H9 (cell line): ENCODE data around the gene YDJC. TPM values are rescaled to one million over a fixed set of nuclear protein-coding genes. Genes with fewer than 3 reads are reported as not detected.

ENCODE experiments used
- DNase-seq: peaks from one replicate; pipeline ENCODE4 v3.0.0-alpha.2; 2017
- H2AFZ ChIP-seq: one replicate; pipeline ENCODE4 v1.6.1; 2013; ENCODE audit warnings: mild to moderate bottlenecking, low read length, control low read depth, moderate library complexity
- H2AK5ac ChIP-seq: 2 replicates; pipeline ENCODE4 v1.6.1; 2013; ENCODE audit warnings: low read length, control low read depth, mixed read lengths; ENCODE audit not compliant: insufficient read length
- H2BK120ac ChIP-seq: one replicate; pipeline ENCODE4 v1.6.1; 2013; ENCODE audit warnings: low read depth, mild to moderate bottlenecking, low read length, control low read depth, inconsistent platforms; ENCODE audit not compliant: poor library complexity, severe bottlenecking
- H2BK12ac ChIP-seq: 2 replicates; pipeline ENCODE4 v1.6.1; 2013; ENCODE audit warnings: low read length, control low read depth, mixed read lengths, low read depth; ENCODE audit not compliant: insufficient read length
- H2BK15ac ChIP-seq: 2 replicates; pipeline ENCODE4 v1.6.1; 2013; ENCODE audit warnings: low read depth, low read length, control low read depth
- H2BK20ac ChIP-seq: one replicate; pipeline ENCODE4 v1.6.1; 2013; ENCODE audit warnings: low read depth, mild to moderate bottlenecking, low read length, control low read depth, inconsistent platforms; ENCODE audit not compliant: poor library complexity, severe bottlenecking
- H2BK5ac ChIP-seq: 2 replicates; pipeline ENCODE4 v1.6.1; 2013; ENCODE audit warnings: low read length, control low read depth, mixed read lengths; ENCODE audit not compliant: insufficient read length
- H3K14ac ChIP-seq: 2 replicates; pipeline ENCODE4 v1.6.1; 2013; ENCODE audit warnings: low read length, control low read depth; ENCODE audit not compliant: insufficient read depth
- H3K18ac ChIP-seq: 2 replicates; pipeline ENCODE4 v1.6.1; 2013; ENCODE audit warnings: low read depth, mild to moderate bottlenecking, mixed read lengths, low read length, control low read depth; ENCODE audit not compliant: insufficient read length
- H3K23ac ChIP-seq: 2 replicates; pipeline ENCODE4 v1.6.1; 2013; ENCODE audit warnings: low read length, control low read depth, mixed read lengths, low read depth; ENCODE audit not compliant: insufficient read length
- H3K23me2 ChIP-seq: 2 replicates; pipeline ENCODE4 v1.6.1; 2013; ENCODE audit warnings: low read depth, mild to moderate bottlenecking, mixed read lengths, low read length, control low read depth; ENCODE audit not compliant: insufficient read length, poor library complexity, severe bottlenecking
- H3K27ac ChIP-seq: 2 replicates; pipeline ENCODE4 v1.5.1; 2013; ENCODE audit warnings: low read length, control low read depth, mixed read lengths, low read depth; ENCODE audit not compliant: insufficient read length
- H3K27me3 ChIP-seq: 2 replicates; pipeline ENCODE4 v1.6.1; 2013; ENCODE audit warnings: low read length, control low read depth, inconsistent platforms; ENCODE audit not compliant: insufficient read depth
- H3K4ac ChIP-seq: 2 replicates; pipeline ENCODE4 v1.6.1; 2013; ENCODE audit warnings: low read depth, mild to moderate bottlenecking, control low read depth, inconsistent platforms, low read length, moderate library complexity
- H3K4me1 ChIP-seq: 2 replicates; pipeline ENCODE4 v1.6.1; 2013; ENCODE audit warnings: low read length, control low read depth, inconsistent platforms; ENCODE audit not compliant: insufficient read depth
- H3K4me2 ChIP-seq: 2 replicates; pipeline ENCODE4 v1.6.1; 2013; ENCODE audit warnings: low read length, control low read depth, mixed read lengths; ENCODE audit not compliant: insufficient read length, insufficient read depth
- H3K56ac ChIP-seq: 2 replicates; pipeline ENCODE4 v1.6.1; 2013; ENCODE audit warnings: low read depth, mild to moderate bottlenecking, mixed read lengths, low read length, control low read depth; ENCODE audit not compliant: insufficient read length
- H3K79me1 ChIP-seq: 2 replicates; pipeline ENCODE4 v1.6.1; 2013; ENCODE audit warnings: low read depth, mild to moderate bottlenecking, moderate library complexity, low read length, control low read depth, inconsistent platforms; ENCODE audit not compliant: insufficient read depth, poor library complexity, severe bottlenecking
- H3K79me2 ChIP-seq: 2 replicates; pipeline ENCODE4 v1.6.1; 2013; ENCODE audit warnings: low read length, control low read depth, inconsistent platforms; ENCODE audit not compliant: insufficient read depth
- H3K9ac ChIP-seq: 2 replicates; pipeline ENCODE4 v1.6.1; 2013; ENCODE audit warnings: low read length, control low read depth, mixed read lengths; ENCODE audit not compliant: insufficient read length; ENCODE audit errors: extremely low read depth
- H3K9me3 ChIP-seq: one replicate; pipeline ENCODE4 v1.6.1; 2013; ENCODE audit warnings: low read depth, low read length, inconsistent platforms; ENCODE audit not compliant: control insufficient read depth
- H3T11ph ChIP-seq: one replicate; pipeline ENCODE4 v1.6.1; 2013; ENCODE audit warnings: mild to moderate bottlenecking, low read length, control low read depth, inconsistent platforms
- H4K20me1 ChIP-seq: one replicate; pipeline ENCODE4 v1.6.1; 2013; ENCODE audit not compliant: control insufficient read depth, insufficient read length, insufficient read depth
- H4K5ac ChIP-seq: 2 replicates; pipeline ENCODE4 v1.6.1; 2013; ENCODE audit warnings: low read depth, mild to moderate bottlenecking, mixed read lengths, low read length, control low read depth; ENCODE audit not compliant: insufficient read length
- H4K8ac ChIP-seq: replicated peaks from 2 replicates; pipeline ENCODE4 v1.6.1; 2013; ENCODE audit warnings: low read length, control low read depth, mixed read lengths, low read depth; ENCODE audit not compliant: insufficient read length
- H4K91ac ChIP-seq: 2 replicates; pipeline ENCODE4 v1.6.1; 2013; ENCODE audit warnings: low read depth, mild to moderate bottlenecking, moderate library complexity, mixed read lengths, low read length, control low read depth; ENCODE audit not compliant: insufficient read length
- H3K27ac Mint-ChIP-seq, 3 experiments: 2 replicates in 2 of 3; 3 replicates in 1 of 3; pipeline ENCODE4 v1.8.0; 2020 to 2021; ENCODE audit warnings: mixed read lengths in 3 of 3, mild to moderate bottlenecking in 1 of 3, moderate library complexity in 1 of 3
- H3K27me3 Mint-ChIP-seq: 2 replicates; pipeline ENCODE4 v1.8.0; 2021; ENCODE audit warnings: low read depth, mild to moderate bottlenecking, moderate library complexity, mixed read lengths
- H3K36me3 Mint-ChIP-seq, 3 experiments: 2 replicates in 2 of 3; 3 replicates in 1 of 3; pipeline ENCODE4 v1.8.0; 2020 to 2021; ENCODE audit warnings: low read depth in 3 of 3, mixed read lengths in 3 of 3; ENCODE audit not compliant: insufficient read depth in 1 of 3
- H3K4me1 Mint-ChIP-seq, 2 experiments: 2 replicates each; pipeline ENCODE4 v1.8.0; 2020; ENCODE audit warnings: mixed read lengths in 2 of 2
- H3K4me3 Mint-ChIP-seq, 2 experiments: 2 replicates in 1 of 2; 3 replicates in 1 of 2; pipeline ENCODE4 v1.8.0; 2020 to 2021; ENCODE audit warnings: mild to moderate bottlenecking in 2 of 2, mixed read lengths in 2 of 2, moderate library complexity in 1 of 2
- H3K9me3 Mint-ChIP-seq, 2 experiments: 2 replicates in 1 of 2; 3 replicates in 1 of 2; pipeline ENCODE4 v1.8.0; 2020; ENCODE audit warnings: mild to moderate bottlenecking in 2 of 2, mixed read lengths in 2 of 2, moderate library complexity in 1 of 2
- WGBS: extraction: QIAGEN DNeasy Blood & Tissue Kit; methylation state at CpG from one replicate; pipeline ENCODE4 v1.1.7; 2013; ENCODE audit warnings: missing lambda C conversion rate, low lambda C conversion rate, mixed read lengths; ENCODE audit not compliant: insufficient read length; ENCODE audit errors: extremely low coverage; 5-methylcytosine and 5-hydroxymethylcytosine counted together
- total RNA-seq: library from RNA; stranded (reverse); gene quantifications from 2 replicates; pipeline ENCODE4 v1.2.1, GENCODE V29; 2021
- TF ChIP-seq, protein P1 (sequence below): fragments of 200-600 bp; sonication (generic); conservative IDR thresholded peaks from 3 replicates; pipeline ENCODE4 v1.8.0; 2021; ENCODE audit warnings: antibody characterized with exemption, mild to moderate bottlenecking

The YDJC gene
- total RNA-seq, 1 experiment from 2014 or later: 30.2 TPM

DNA sequence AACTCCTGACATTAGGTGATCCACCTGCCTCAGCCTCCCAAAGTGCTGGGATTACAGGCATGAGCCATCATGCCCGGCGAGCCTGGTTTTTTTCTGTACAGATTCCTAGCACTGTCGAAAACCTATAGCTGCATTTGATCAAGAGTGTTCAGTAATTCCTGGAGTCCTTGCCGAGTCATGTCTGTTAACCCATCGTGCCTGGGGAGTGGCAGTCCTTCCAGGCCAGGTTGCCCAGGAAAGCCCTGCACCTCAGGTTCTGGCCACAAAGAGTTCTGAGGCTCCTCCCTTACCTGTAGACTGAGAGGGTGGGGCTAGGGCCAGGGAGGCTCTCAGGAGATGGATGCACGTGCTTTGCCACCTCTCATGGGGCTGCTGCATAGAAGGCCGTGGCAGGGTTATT is 17.0 kb downstream of the YDJC start:
- Histone ChIP-seq H3K9ac (no peak overlapping the region), H3K79me1 (no peaks in the 10 kb centered on the region), H2BK15ac (no peak overlapping the region), H2BK20ac (no peak overlapping the region), H3K27ac (no peak overlapping the region), H3K4ac (no peak overlapping the region), H3T11ph (no peak overlapping the region), H2BK5ac (no peak overlapping the region), H3K18ac (no peak overlapping the region), H3K4me1 (no peaks in the 10 kb centered on the region), H3K4me2 (no peak overlapping the region), H4K91ac (no peak overlapping the region), H2AFZ (no peak overlapping the region), H3K79me2 (peaks cover 4% of the 10 kb centered on the region; the same call in 1 of the 2 replicates), H3K27me3 (no peaks in the 10 kb centered on the region), H3K56ac (no peak overlapping the region), H2BK120ac (no peak overlapping the region), H3K9me3 (no peaks in the 10 kb centered on the region), H3K23ac (no peak overlapping the region), H4K8ac (no peak overlapping the region), H4K5ac (no peak overlapping the region), H2BK12ac (no peak overlapping the region), H3K23me2 (no peaks in the 10 kb centered on the region), H4K20me1 (no peaks in the 10 kb centered on the region), H2AK5ac (no peak overlapping the region), H3K14ac (no peak overlapping the region)
- H3K27ac Mint-ChIP-seq: no peak overlapping the region; a peak in 1 of 7 replicates
- no peak for DNase-seq
- TF ChIP-seq, protein P1, sequence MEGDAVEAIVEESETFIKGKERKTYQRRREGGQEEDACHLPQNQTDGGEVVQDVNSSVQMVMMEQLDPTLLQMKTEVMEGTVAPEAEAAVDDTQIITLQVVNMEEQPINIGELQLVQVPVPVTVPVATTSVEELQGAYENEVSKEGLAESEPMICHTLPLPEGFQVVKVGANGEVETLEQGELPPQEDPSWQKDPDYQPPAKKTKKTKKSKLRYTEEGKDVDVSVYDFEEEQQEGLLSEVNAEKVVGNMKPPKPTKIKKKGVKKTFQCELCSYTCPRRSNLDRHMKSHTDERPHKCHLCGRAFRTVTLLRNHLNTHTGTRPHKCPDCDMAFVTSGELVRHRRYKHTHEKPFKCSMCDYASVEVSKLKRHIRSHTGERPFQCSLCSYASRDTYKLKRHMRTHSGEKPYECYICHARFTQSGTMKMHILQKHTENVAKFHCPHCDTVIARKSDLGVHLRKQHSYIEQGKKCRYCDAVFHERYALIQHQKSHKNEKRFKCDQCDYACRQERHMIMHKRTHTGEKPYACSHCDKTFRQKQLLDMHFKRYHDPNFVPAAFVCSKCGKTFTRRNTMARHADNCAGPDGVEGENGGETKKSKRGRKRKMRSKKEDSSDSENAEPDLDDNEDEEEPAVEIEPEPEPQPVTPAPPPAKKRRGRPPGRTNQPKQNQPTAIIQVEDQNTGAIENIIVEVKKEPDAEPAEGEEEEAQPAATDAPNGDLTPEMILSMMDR: no peak
- no peaks in the 10 kb centered on the region for H3K4me1 Mint-ChIP-seq
- H3K9me3 Mint-ChIP-seq: no peaks in the 10 kb centered on the region
- H3K4me3 Mint-ChIP-seq: no peak overlapping the region
- peaks cover 34 to 60% (median 48%) of the 10 kb centered on the region in 3 experiments; a peak in 6 of 7 replicates for H3K36me3 Mint-ChIP-seq
- no CpG with 5 or more reads among the region's 7 CpGs for WGBS
- no peaks in the 10 kb centered on the region; the same call in 1 of the 2 replicates for H3K27me3 Mint-ChIP-seq
